C1 segment of cervical spinal cord (tissue), 14 donors: ENCODE data around the gene SLC38A2.

ENCODE experiments used
- DNase-seq, 14 donors: peaks; one replicate each; lab custom pipeline; 2025; lab: John Stamatoyannopoulos, UW

The SLC38A2 gene

DNA sequence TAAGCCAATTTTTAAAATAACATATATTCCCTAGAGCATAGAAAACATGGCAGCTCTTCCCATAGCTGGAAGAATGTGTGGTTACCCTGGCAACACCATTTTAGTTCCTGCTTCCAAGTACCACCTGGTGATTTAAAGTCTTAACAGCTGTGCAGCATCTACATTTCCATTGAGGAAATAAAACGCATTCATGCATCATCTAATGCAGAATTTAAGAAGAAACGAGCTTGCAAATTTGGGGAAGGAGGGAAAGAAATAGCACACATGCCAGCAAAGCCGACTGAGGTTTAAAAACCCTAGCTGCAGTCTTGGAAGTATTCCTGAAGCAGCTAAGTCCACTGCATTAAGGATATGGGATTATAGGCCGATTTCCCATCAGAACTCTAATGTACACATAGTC lies 22.8 kb upstream of the SLC38A2 start:
- no peak for DNase-seq

DNA sequence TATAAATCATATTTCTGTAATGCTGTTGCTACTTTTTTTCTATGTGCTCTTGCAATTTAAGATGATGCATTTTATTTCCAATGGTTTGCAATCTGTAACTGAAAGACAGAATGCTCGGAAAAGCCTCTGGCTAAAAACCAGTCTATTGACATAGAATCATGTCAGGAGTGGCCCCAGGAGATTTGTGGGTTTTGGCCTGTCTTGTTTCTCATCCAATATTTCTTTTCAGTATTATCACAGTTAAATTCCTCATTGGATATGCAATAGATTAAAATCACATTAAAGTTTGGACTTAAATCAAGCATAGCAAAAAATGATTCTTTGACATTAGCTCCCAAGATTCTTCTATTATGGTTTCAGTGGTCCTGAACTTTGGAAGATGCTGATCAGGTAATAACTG lies 19.1 kb upstream of the SLC38A2 start:
- DNase-seq, result no peak

DNA sequence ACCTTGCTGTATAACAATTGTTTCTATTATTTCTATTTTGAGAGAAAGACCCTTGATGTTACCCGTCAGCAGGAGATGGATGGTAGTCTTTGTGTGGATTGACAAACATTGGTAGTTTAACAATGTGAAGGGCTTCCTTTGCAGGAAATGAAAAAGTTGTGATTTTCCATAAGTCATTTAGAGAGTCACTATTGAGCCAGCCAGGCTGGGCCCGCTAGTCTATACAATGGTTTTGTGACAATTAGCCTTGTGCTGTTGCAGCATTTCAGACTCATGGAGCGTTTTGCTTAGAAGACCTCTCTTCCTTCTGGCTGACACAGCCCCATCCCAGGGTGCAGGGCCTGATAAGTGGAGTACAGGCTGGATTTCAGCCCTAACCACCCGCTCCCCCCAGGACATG lies 18.3 kb upstream of the SLC38A2 start:
- DNase-seq, result no peak

- no peak for DNase-seq
These were observed 17.7 kb upstream of the SLC38A2 start for GRCh38 chr12:46390304-46390703.

GRCh38 chr12:46389031-46389616 lies 16.6 kb upstream of the SLC38A2 start:
- DNase-seq, result no peak

- DNase-seq, result no peak
These were observed 16.0 kb upstream of the SLC38A2 start for GRCh38 chr12:46388427-46389021.

DNA sequence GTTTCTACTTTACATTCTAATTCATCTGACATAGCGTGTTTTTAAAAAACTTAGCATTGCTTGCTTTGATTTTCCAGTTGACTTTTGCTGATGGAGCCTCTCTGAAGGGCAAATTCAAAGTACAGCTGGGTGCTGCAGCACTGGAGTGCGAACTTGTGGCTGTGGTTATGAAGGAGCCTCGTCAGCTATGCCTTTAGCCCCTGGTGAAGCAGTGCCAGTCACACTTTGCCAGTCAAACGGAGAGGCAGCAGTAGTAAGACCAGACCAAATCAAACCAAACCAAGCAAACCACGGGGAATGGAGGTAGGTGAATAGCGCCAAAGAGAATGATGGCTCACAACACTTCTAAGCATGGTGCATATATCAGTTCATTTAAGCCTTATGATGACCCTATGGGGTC lies 15.1 kb upstream of the SLC38A2 start:
- no peak for DNase-seq

GRCh38 chr12:46386877-46387629 lies 14.5 kb upstream of the SLC38A2 start:
- peak in 2 of 14 donors; percentile 1 to 5 for DNase-seq

DNA sequence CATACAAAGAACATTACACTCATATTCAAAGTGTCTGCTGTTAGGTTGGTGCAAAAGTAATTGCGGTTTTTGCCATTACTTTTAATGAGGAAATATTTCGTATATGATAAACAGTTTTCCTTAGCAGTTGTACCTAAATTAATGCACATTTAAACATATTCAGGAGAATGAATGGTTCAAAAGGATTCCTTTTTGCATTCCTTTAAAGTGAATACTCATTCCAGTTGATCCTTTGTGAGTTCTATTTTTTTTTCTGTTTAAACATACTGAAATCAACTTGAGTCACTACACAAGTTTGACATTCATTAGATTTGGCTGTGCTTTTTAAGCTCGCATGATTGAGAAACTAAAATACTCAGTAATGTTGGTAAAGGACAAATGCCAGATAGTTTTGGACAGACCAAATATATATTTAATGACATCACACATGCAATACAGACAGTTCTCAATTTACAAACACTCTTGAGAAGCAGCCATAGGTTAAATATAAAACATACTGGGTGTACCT lies 13.8 kb upstream of the SLC38A2 start:
- DNase-seq, result no peak

- DNase-seq, result peak in 1 of 14 donors; percentile 3
These were observed 12.9 kb upstream of the SLC38A2 start for GRCh38 chr12:46385438-46385837.

- DNase-seq, result no peak
These were observed 12.1 kb upstream of the SLC38A2 start for GRCh38 chr12:46384451-46385309.

DNA sequence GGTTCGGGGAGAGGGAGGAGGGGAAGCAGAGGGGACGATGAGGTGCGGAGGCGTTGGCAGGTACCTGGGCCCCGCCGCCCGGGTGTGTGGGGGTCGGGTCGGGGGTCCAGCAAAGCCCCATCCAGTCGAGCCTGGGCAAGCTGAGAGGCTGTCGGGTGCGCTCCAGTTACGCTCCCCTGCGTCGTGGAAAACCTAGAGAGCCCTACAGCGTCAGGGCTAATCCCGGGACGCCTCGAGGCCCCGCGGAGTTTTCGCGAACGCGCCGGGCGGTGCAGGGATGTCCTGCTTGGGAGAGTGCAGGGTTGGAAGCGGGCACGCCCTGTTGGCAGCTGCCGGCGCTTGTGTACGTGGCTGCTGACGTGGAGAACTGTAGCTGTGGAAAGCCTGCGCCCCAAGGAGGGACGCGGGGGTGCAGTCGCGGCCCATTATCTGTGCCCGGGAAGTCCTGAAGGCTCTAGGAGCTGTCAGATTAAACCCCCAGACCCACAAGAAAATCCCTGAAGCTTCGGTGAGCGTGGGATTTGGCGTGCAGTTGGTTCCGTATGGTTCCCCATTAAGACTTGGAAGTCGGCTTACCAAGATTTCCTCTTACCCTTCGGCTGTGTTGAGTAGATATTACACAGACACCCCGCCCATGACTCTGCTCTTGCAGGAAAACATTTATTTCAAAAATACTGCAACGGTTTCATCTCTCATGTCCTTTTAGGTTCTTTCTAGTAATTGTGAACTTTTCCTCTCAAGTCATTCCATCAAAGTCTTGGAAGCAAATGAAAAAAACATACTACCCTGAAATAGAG lies 11.3 kb upstream of the SLC38A2 start:
- peak in 13 of 14 donors; percentile 43 to 91 (median 83) for DNase-seq

DNA sequence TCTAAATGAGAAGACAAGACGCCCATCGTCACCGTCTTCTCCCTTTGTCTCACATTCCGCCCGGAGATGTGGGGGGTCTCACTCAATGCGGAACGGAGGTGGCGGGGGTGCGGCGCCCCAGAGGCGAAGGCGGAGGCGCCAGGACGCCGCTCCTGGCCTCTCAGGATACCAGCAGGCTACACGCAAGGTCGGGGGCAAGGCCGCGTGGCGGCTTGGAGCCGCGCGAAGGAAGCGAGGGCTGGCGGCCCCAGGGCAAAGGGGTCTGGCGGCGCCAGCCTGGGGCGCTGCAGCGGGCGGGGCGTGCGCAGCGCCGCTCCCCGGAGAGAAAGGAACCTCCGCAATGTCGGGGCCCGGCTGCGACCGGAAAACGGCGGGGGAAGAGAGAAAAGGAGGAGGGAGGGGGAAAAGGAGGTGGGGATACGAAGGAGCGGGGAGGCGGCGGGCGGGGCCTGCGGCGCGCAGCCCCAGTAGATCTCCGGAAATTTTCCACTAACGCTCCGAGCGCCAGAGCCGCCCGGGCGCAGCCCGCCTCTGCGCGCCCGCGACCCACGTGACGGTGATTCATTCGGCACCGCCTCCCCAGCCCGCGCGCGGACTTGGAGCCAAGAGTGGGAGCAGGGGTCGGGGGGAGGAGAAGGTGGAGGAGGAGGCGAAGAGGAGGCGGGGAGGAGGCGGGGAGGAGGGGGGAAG lies 10.5 kb upstream of the SLC38A2 start:
- peak; percentile 64 to 98 (median 94) for DNase-seq

- DNase-seq, result peak in 1 of 14 donors; percentile 33
These were observed 9.9 kb upstream of the SLC38A2 start for GRCh38 chr12:46382408-46382963.

GRCh38 chr12:46380881-46381280 lies 8.3 kb upstream of the SLC38A2 start:
- no peak for DNase-seq

DNA sequence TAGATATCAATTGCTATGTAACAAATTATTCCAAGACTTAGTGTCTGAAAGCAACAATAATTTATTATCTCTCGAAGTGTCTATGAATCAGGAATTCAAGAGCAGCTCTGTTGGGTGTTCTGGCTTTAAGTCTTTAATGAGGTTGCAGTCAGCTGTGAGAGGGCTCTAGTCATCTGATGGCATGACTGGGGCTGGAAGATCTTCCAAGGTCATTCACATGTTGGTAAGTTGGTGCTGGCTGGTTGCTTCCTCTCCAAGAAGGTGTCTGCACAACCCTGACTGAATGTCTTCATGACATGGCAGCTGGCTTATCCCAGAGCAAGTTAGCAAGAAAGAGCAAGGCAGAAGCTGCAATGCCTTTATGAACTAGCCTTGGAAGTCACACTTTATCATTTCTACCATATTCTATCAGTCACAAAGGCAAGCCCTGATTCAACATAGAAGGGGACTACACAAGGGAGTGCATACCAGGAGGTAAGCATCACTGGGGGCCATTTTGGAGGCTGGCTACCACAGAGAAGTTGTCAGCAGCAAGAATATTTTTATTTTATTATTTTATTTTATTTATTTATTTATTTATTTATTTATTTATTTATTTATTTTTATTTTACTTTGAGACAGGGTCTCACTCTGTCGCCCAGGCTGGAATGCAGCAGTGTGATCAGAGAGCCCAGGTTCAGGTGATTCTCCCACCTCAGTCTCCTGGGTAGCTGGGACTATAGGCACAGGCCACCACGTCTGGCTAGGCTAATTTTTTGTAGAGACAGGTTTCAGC lies 7.6 kb upstream of the SLC38A2 start:
- DNase-seq, result no peak

GRCh38 chr12:46379352-46379751 lies 6.8 kb upstream of the SLC38A2 start:
- DNase-seq, result no peak

GRCh38 chr12:46378530-46378929 lies 6.0 kb upstream of the SLC38A2 start:
- DNase-seq, result no peak

GRCh38 chr12:46377678-46378077 lies 5.1 kb upstream of the SLC38A2 start:
- DNase-seq, result no peak
